A549 (cell line): Measurements from ENCODE around the gene ADAMTS4. TPM values are rescaled to one million over a fixed set of nuclear protein-coding genes. Genes with fewer than 3 reads are reported as not detected.

Source experiments
- ATAC-seq, 2 experiments: fragments of 200-7000 bp in 1 of 2; fragments of >200 bp in 1 of 2; cut with Nextera tagmentation in 1 of 2; cut with Tn5 transposase in 1 of 2; 3 replicates each; pipeline versions ENCODE4 v1.8.0 to v1.9.1; 2018 to 2020; ENCODE audit warnings: mild to moderate bottlenecking in 1 of 2, moderate library complexity in 1 of 2
- CTCF ChIA-PET: fragments of 300-600 bp; sonication (Branson Sonifier 250); formaldehyde crosslinking; extraction: SDS; loops from one replicate; lab custom pipeline; 2021; ENCODE audit warnings: antibody characterized with exemption, inconsistent platforms; lab: Yijun Ruan, JAX
- POLR2A ChIA-PET: fragments of 350-600 bp; formaldehyde crosslinking; extraction: SDS; loops from one replicate; lab custom pipeline; 2021; ENCODE audit warnings: antibody characterized with exemption, inconsistent platforms; lab: Yijun Ruan, JAX
- DNase-seq, 2 experiments: peaks; one replicate each; pipeline versions ENCODE4 v3.0.0 to v3.0.0-alpha.2; 2011 to 2016; ENCODE audit warnings: low read depth in 1 of 2, low spot score in 1 of 2
- FAIRE-seq: peaks from 2 replicates; lab custom pipeline; 2011; peaks lifted over from hg19 to GRCh38; lab: Jason Lieb, UNC
- H3K27ac ChIP-seq, 2 experiments: fragments of >200 bp; sonication (Bioruptor Twin); formaldehyde crosslinking; 3 replicates each; pipeline ENCODE4 v1.5.1; 2016 to 2017
- H3K4me1 ChIP-seq: fragments of >200 bp; sonication (Bioruptor Twin); formaldehyde crosslinking; 3 replicates; pipeline ENCODE4 v1.6.1; 2016
- H3K4me2 ChIP-seq: fragments of >200 bp; sonication (Bioruptor Twin); formaldehyde crosslinking; 3 replicates; pipeline ENCODE4 v1.6.1; 2016
- H3K4me3 ChIP-seq: fragments of >200 bp; sonication (Bioruptor Twin); formaldehyde crosslinking; 3 replicates; pipeline ENCODE4 v1.5.1; 2016
- H3K9me3 ChIP-seq: fragments of >200 bp; sonication (Bioruptor Twin); formaldehyde crosslinking; 3 replicates; pipeline ENCODE4 v1.6.1; 2016
- BCL3 ChIP-seq: fragments of >200 bp; sonication (Bioruptor Twin); formaldehyde crosslinking; IDR thresholded peaks from 3 replicates; pipeline ENCODE4 v1.6.1; 2016
- CBX8 ChIP-seq: fragments of 200-600 bp; sonication (generic); IDR thresholded peaks from 2 replicates; pipeline ENCODE4 v1.6.1; 2016
- CHD4 ChIP-seq: fragments of 200-600 bp; sonication (generic); IDR thresholded peaks from 2 replicates; pipeline ENCODE4 v1.6.1; 2016; ENCODE audit warnings: antibody characterized with exemption, mild to moderate bottlenecking, borderline replicate concordance
- E2F6 ChIP-seq: IDR thresholded peaks from 2 replicates; pipeline ENCODE4 v1.6.1; 2012; ENCODE audit warnings: low read depth, borderline replicate concordance
- ELK1 ChIP-seq: fragments of 150-350 bp; IDR thresholded peaks from 2 replicates; pipeline ENCODE4 v1.6.1; 2014; ENCODE audit warnings: low read depth, mild to moderate bottlenecking, low read length
- EP300 ChIP-seq, 2 experiments: fragments of >200 bp; sonication (Bioruptor Twin); formaldehyde crosslinking; IDR thresholded peaks; 2 replicates in 1 of 2; 3 replicates in 1 of 2; pipeline ENCODE4 v1.6.1; 2016 to 2017
- GATA3 ChIP-seq: IDR thresholded peaks from 2 replicates; pipeline ENCODE4 v1.6.1; 2012; ENCODE audit warnings: borderline replicate concordance
- HES2 ChIP-seq: fragments of >200 bp; sonication (Bioruptor Twin); formaldehyde crosslinking; IDR thresholded peaks from 2 replicates; pipeline ENCODE4 v1.6.1; 2016
- HOXB5 ChIP-seq: fragments of 250-450 bp; sonication (Bioruptor Pico); IDR thresholded peaks from 2 replicates; pipeline ENCODE4 v1.5.0; 2020; ENCODE audit warnings: mild to moderate bottlenecking, moderate library complexity
- JUN ChIP-seq, 2 experiments: fragments of >200 bp; sonication (Bioruptor Twin); formaldehyde crosslinking; IDR thresholded peaks; 2 replicates in 1 of 2; 3 replicates in 1 of 2; pipeline ENCODE4 v1.6.1; 2016 to 2017
- MAFK ChIP-seq: fragments of 450-650 bp; IDR thresholded peaks from 2 replicates; pipeline ENCODE4 v1.6.1; 2014; ENCODE audit not compliant: partially characterized antibody
- MAX ChIP-seq: IDR thresholded peaks from 2 replicates; pipeline ENCODE4 v1.6.1; 2012
- TP53 ChIP-seq: fragments of 250-450 bp; sonication (Bioruptor Pico); IDR thresholded peaks from 2 replicates; pipeline ENCODE4 v1.5.0; 2021; ENCODE audit warnings: mild to moderate bottlenecking, moderate library complexity
- ZFP36 ChIP-seq: fragments of 450-650 bp; IDR thresholded peaks from 2 replicates; pipeline ENCODE4 v1.6.1; 2014; ENCODE audit warnings: borderline replicate concordance; ENCODE audit not compliant: partially characterized antibody
- ZNF302 ChIP-seq: fragments of 250-450 bp; sonication (Bioruptor Pico); IDR thresholded peaks from 2 replicates; pipeline ENCODE4 v1.9.0; 2021; ENCODE audit warnings: inconsistent platforms, mild to moderate bottlenecking, moderate library complexity
- WGBS: methylation state at CpG from one replicate; pipeline ENCODE4 v1.1.6; 2017; ENCODE audit errors: missing lambda C conversion rate; 5-methylcytosine and 5-hydroxymethylcytosine counted together
- polyA plus RNA-seq, 4 experiments: library from polyadenylated mRNA; depleted of rRNA in 3 of 4; stranded (reverse); fragments of >200 nt; fragmentation: RNase III in 1 of 4; extraction: RNeasy Plus Mini Kit Qiagen cat#74134 plus additional on column Dnase treatment in 1 of 4; gene quantifications; 2 replicates in 3 of 4; 3 replicates in 1 of 4; pipeline ENCODE4 v1.2.3, GENCODE V29; 2011 to 2017

The ADAMTS4 gene
- polyA plus RNA-seq, 2 of the 4 experiments (the other 2 are of a cell fraction), result not detected

GRCh38 chr1:161200421-161200991 is 1.7 kb upstream of the ADAMTS4 start:
- FAIRE-seq (no peak), DNase-seq (no peak), ATAC-seq (no peak)
- ChIA-PET CTCF (interaction anchor here (1.1 to 18.8 kb wide), 5 partner anchors 9 to 183 kb away, joined by 3 to 319 read pairs (median 93); partner anchors contain the start of genes APOA2, FCER1G, PPOX and TOMM40L), POLR2A (no interaction called here)
- Histone ChIP-seq H3K9me3 (no peaks in the 10 kb centered on the region), H3K4me2 (no peak overlapping the region), H3K4me3 (no peak overlapping the region), H3K4me1 (peaks cover 29% of the 10 kb centered on the region), H3K27ac (peak overlapping the region in 1 of 2 experiments; percentile 93; a peak in 3 of 6 replicates)
- TF ChIP-seq BCL3, result no peak
- TF ChIP-seq CBX8, result no peak
- TF ChIP-seq MAFK, result no peak
- no peak for TF ChIP-seq JUN (IDR thresholded peaks at IDR 0.05)
- TF ChIP-seq HES2, result no peak
- WGBS, result 88% methylated on average over 5 of the region's 5 CpGs

- ChIA-PET POLR2A (no interaction called here), CTCF (interaction anchor here (0.6 to 18.8 kb wide), 3 partner anchors 19 to 1929 kb away, joined by 4 to 200 read pairs (median 4); no protein-coding TSS in a partner anchor)
- no peak overlapping the region for H3K27ac ChIP-seq
- no peaks in the 10 kb centered on the region for H3K9me3 ChIP-seq
- no peak overlapping the region for H3K4me2 ChIP-seq
- FAIRE-seq, result no peak
- no peak overlapping the region for H3K4me3 ChIP-seq
- TF ChIP-seq EP300 (IDR thresholded peaks at IDR 0.05), result no peak
- TF ChIP-seq ZFP36, result no peak
- TF ChIP-seq ELK1, result no peak
- no peak for TF ChIP-seq TP53
- TF ChIP-seq HOXB5 (CRISPR knock-in tag), result no peak
- no peak for TF ChIP-seq ZNF302 (CRISPR knock-in tag)
- no peak for TF ChIP-seq CHD4
- no peak for TF ChIP-seq GATA3
- no peak for DNase-seq
- WGBS, result 71% methylated on average over 4 of the region's 5 CpGs
- peaks cover 29% of the 10 kb centered on the region for H3K4me1 ChIP-seq
- no peak for ATAC-seq
Measured at GRCh38 chr1:161199506-161200139, 769 bp upstream of the ADAMTS4 start.

GRCh38 chr1:161198194-161198896 is 509 bp downstream of the ADAMTS4 start:
- FAIRE-seq (no peak), ATAC-seq (no peak), DNase-seq (no peak)
- Histone ChIP-seq H3K4me1 (peaks cover 25% of the 10 kb centered on the region), H3K9me3 (no peaks in the 10 kb centered on the region), H3K4me3 (no peak overlapping the region), H3K27ac (peak overlapping the region in 1 of 2 experiments; percentile 42; a peak in 1 of 6 replicates), H3K4me2 (no peak overlapping the region)
- WGBS, result 58% methylated on average over 16 of the region's 20 CpGs
- TF ChIP-seq E2F6 (no peak), MAX (no peak), ZNF302 (CRISPR knock-in tag) (no peak)
- CTCF ChIA-PET, result interaction anchor here (0.8 to 18.8 kb wide), 7 partner anchors 8 to 185 kb away, joined by 3 to 200 read pairs (median 5); partner anchors contain the start of genes PPOX and TOMM40L
- POLR2A ChIA-PET, result no interaction called here
